IMR-90 (cell line): ENCODE measurements around the gene ARPC2. TPM values are rescaled to one million over a fixed set of nuclear protein-coding genes. Genes with fewer than 3 reads are reported as not detected.
A peak's percentile ranks its signal among the peaks of the same experiment; 100 is the strongest.

Experiments
- ATAC-seq: fragments of 200-7000 bp; cut with Tn5 transposase; 2 replicates; pipeline ENCODE4 v1.9.1; 2020; ENCODE audit warnings: low read depth, mild to moderate bottlenecking, moderate library complexity
- BruUV-seq: library from RNA; stranded (reverse); fragments of 400-500 nt; replicated peaks from 2 replicates; lab custom pipeline; 2021; lab: Mats Ljungman, UMichigan
- CTCF ChIA-PET: fragments of 300-600 bp; formaldehyde crosslinking; extraction: SDS; loops from one replicate; lab custom pipeline; 2021; ENCODE audit warnings: antibody characterized with exemption; lab: Yijun Ruan, JAX
- POLR2A ChIA-PET: fragments of 300-600 bp; sonication (Branson Sonifier 250); formaldehyde crosslinking; loops from one replicate; lab custom pipeline; 2022; ENCODE audit warnings: antibody characterized with exemption; ENCODE audit not compliant: unreplicated experiment; lab: Charles Lee
- DNase-seq: peaks from one replicate; pipeline ENCODE4 v3.0.0; 2013
- H2AFZ ChIP-seq: replicated peaks from 2 replicates; pipeline ENCODE3; 2013; ENCODE audit warnings: low read length, mild to moderate bottlenecking; ENCODE audit not compliant: poor library complexity
- H2AK5ac ChIP-seq: 2 replicates; pipeline ENCODE4 v1.6.1; 2013; ENCODE audit warnings: low read depth, low read length, inconsistent platforms
- H2AK9ac ChIP-seq: replicated peaks from 2 replicates; pipeline ENCODE3; 2013; ENCODE audit warnings: mild to moderate bottlenecking, low read depth, low read length, moderate library complexity; ENCODE audit not compliant: poor library complexity
- H2BK120ac ChIP-seq: 2 replicates; pipeline ENCODE4 v1.6.1; 2013; ENCODE audit warnings: low read depth, low read length, inconsistent platforms
- H2BK15ac ChIP-seq: 3 replicates; pipeline ENCODE4 v1.6.1; 2013; ENCODE audit warnings: low read depth, low read length, inconsistent platforms
- H2BK20ac ChIP-seq: 2 replicates; pipeline ENCODE4 v1.6.1; 2013; ENCODE audit warnings: low read depth, mild to moderate bottlenecking, inconsistent platforms, low read length, moderate library complexity
- H2BK5ac ChIP-seq: 2 replicates; pipeline ENCODE4 v1.6.1; 2013; ENCODE audit warnings: mild to moderate bottlenecking, low read depth, low read length, inconsistent platforms; ENCODE audit not compliant: poor library complexity, severe bottlenecking
- H3K14ac ChIP-seq: replicated peaks from 2 replicates; pipeline ENCODE4 v1.6.1; 2013; ENCODE audit warnings: low read depth, low read length, inconsistent platforms
- H3K18ac ChIP-seq: 2 replicates; pipeline ENCODE4 v1.6.1; 2013; ENCODE audit warnings: low read depth, low read length, control low read depth
- H3K23ac ChIP-seq: 2 replicates; pipeline ENCODE4 v1.6.1; 2013; ENCODE audit warnings: low read depth, low read length, inconsistent platforms
- H3K27ac ChIP-seq: 2 replicates; pipeline ENCODE4 v1.5.1; 2013; ENCODE audit warnings: mild to moderate bottlenecking, control low read depth, low read length; ENCODE audit not compliant: insufficient read depth
- H3K27me3 ChIP-seq: 2 replicates; pipeline ENCODE4 v1.6.1; 2013; ENCODE audit warnings: low read length; ENCODE audit not compliant: control insufficient read depth, insufficient read depth
- H3K36me3 ChIP-seq: 2 replicates; pipeline ENCODE4 v1.6.1; 2013; ENCODE audit warnings: low read length, mixed read lengths; ENCODE audit not compliant: control insufficient read depth, insufficient read depth
- H3K4ac ChIP-seq: 2 replicates; pipeline ENCODE4 v1.6.1; 2013; ENCODE audit warnings: low read depth, low read length, inconsistent platforms
- H3K4me1 ChIP-seq: 2 replicates; pipeline ENCODE4 v1.6.1; 2013; ENCODE audit warnings: low read length, mixed read lengths; ENCODE audit not compliant: control insufficient read depth, insufficient read depth
- H3K4me2 ChIP-seq: 2 replicates; pipeline ENCODE4 v1.6.1; 2013; ENCODE audit warnings: low read depth, mild to moderate bottlenecking, control low read depth, low read length, moderate library complexity
- H3K4me3 ChIP-seq: 2 replicates; pipeline ENCODE4 v1.5.1; 2013; ENCODE audit warnings: low read depth, mild to moderate bottlenecking, control low read depth, low read length, moderate library complexity; ENCODE audit not compliant: insufficient read depth
- H3K56ac ChIP-seq: 2 replicates; pipeline ENCODE4 v1.6.1; 2013; ENCODE audit warnings: low read length, inconsistent platforms; ENCODE audit not compliant: insufficient read depth; ENCODE audit errors: extremely low read depth
- H3K79me1 ChIP-seq, 2 experiments: 2 replicates each; pipeline ENCODE4 v1.6.1; 2013; ENCODE audit warnings: low read length in 2 of 2, inconsistent platforms in 1 of 2, low read depth in 1 of 2
- H3K9ac ChIP-seq: 2 replicates; pipeline ENCODE4 v1.6.1; 2013; ENCODE audit warnings: low read depth, low read length, control low read depth
- H3K9me1 ChIP-seq: 2 replicates; pipeline ENCODE4 v1.6.1; 2013; ENCODE audit warnings: low read length, inconsistent platforms; ENCODE audit not compliant: insufficient read depth
- H3K9me3 ChIP-seq: 2 replicates; pipeline ENCODE4 v1.6.1; 2013; ENCODE audit warnings: low read length; ENCODE audit not compliant: control insufficient read depth, insufficient read depth
- H4K20me1 ChIP-seq: 2 replicates; pipeline ENCODE4 v1.6.1; 2013; ENCODE audit warnings: low read length, inconsistent platforms; ENCODE audit not compliant: insufficient read depth
- H4K5ac ChIP-seq: 2 replicates; pipeline ENCODE4 v1.6.1; 2013; ENCODE audit warnings: mild to moderate bottlenecking, low read depth, low read length, control low read depth
- H4K8ac ChIP-seq, 2 experiments: 2 replicates each; pipeline ENCODE4 v1.6.1; 2013; ENCODE audit warnings: low read depth in 2 of 2, low read length in 2 of 2, control low read depth in 1 of 2, inconsistent platforms in 1 of 2
- H4K91ac ChIP-seq: 2 replicates; pipeline ENCODE4 v1.6.1; 2013; ENCODE audit warnings: low read depth, low read length, inconsistent platforms; ENCODE audit not compliant: insufficient read depth
- BHLHE40 ChIP-seq: fragments of 150-350 bp; IDR thresholded peaks from 2 replicates; pipeline ENCODE4 v1.6.1; 2016; ENCODE audit warnings: mild to moderate bottlenecking, low read depth, low read length
- CEBPB ChIP-seq: IDR thresholded peaks from 2 replicates; pipeline ENCODE4 v1.6.1; 2012; ENCODE audit warnings: low read depth, low read length, improper control_type of control experiment
- CHD1 ChIP-seq: IDR thresholded peaks from 2 replicates; pipeline ENCODE4 v1.6.1; 2012; ENCODE audit warnings: low read depth, low read length, improper control_type of control experiment
- CTCF ChIP-seq: conservative IDR thresholded peaks from 2 replicates; pipeline ENCODE4 v1.5.1; 2012; ENCODE audit warnings: mild to moderate bottlenecking, low read depth, low read length, improper control_type of control experiment
- ELK1 ChIP-seq: fragments of 150-350 bp; IDR thresholded peaks from 2 replicates; pipeline ENCODE4 v1.6.1; 2016; ENCODE audit warnings: low read depth, mild to moderate bottlenecking, low read length, moderate library complexity, borderline replicate concordance
- FOS ChIP-seq: fragments of 150-350 bp; IDR thresholded peaks from 2 replicates; pipeline ENCODE4 v1.6.1; 2016; ENCODE audit warnings: low read depth, low read length
- MAZ ChIP-seq: IDR thresholded peaks from 2 replicates; pipeline ENCODE4 v1.6.1; 2012; ENCODE audit warnings: low read depth, mild to moderate bottlenecking, low read length, improper control_type of control experiment, moderate library complexity, borderline replicate concordance
- MXI1 ChIP-seq: IDR thresholded peaks from 2 replicates; pipeline ENCODE4 v1.6.1; 2012; ENCODE audit warnings: low read depth, mild to moderate bottlenecking, low read length, moderate library complexity, borderline replicate concordance
- POLR2A ChIP-seq: IDR thresholded peaks from 2 replicates; pipeline ENCODE4 v1.6.1; 2012; ENCODE audit warnings: mild to moderate bottlenecking, low read depth, low read length
- RAD21 ChIP-seq: IDR thresholded peaks from 2 replicates; pipeline ENCODE4 v1.6.1; 2012; ENCODE audit warnings: low read length, improper control_type of control experiment
- RFX5 ChIP-seq: IDR thresholded peaks from 2 replicates; pipeline ENCODE4 v1.8.0; 2012; ENCODE audit warnings: low read depth, mild to moderate bottlenecking, low read length, moderate library complexity
- WGBS, 2 experiments: methylation state at CpG; one replicate each; pipeline versions ENCODE4 v1.1.5 to v1.1.7; 2013; ENCODE audit warnings: missing lambda C conversion rate in 2 of 2; ENCODE audit not compliant: insufficient read length in 1 of 2; ENCODE audit errors: extremely low coverage in 2 of 2; 5-methylcytosine and 5-hydroxymethylcytosine counted together
- dilution Hi-C: fragments of 300-500 bp; cut with HindIII; formaldehyde crosslinking; loops from one replicate; pipeline ENCODE4 v1.14.3; 2018; ENCODE audit warnings: low sequenced_read_pairs; ENCODE audit not compliant: unreplicated experiment
- in situ Hi-C: fragments of 300-500 bp; cut with MboI; formaldehyde crosslinking; loops from 3 replicates; pipeline ENCODE4 v1.14.3; 2019; ENCODE audit warnings: low sequenced_read_pairs, inconsistent platforms, mixed read lengths
- intact Hi-C: fragments of 100-400 bp; cut with micrococcal nuclease; formaldehyde crosslinking; loops from 2 replicates; pipeline ENCODE4 v1.10.0; 2022
- polyA plus RNA-seq, 3 experiments: library from polyadenylated mRNA; depleted of rRNA; stranded (reverse); fragments of >200 nt; gene quantifications; 2 replicates each; pipeline ENCODE4 v1.2.3, GENCODE V29; 2012; ENCODE audit warnings: low replicate concordance in 1 of 3
- total RNA-seq: library from RNA; depleted of rRNA; stranded (reverse); fragments of >200 nt; gene quantifications from 2 replicates; pipeline ENCODE4 v1.2.3, GENCODE V29; 2012
- TF ChIP-seq, protein P1 (sequence below): fragments of 150-350 bp; IDR thresholded peaks from 2 replicates; pipeline ENCODE4 v1.6.1; 2017; ENCODE audit warnings: mild to moderate bottlenecking, antibody characterized with exemption, low read length, low read depth

The ARPC2 gene
- total and polyA plus RNA-seq, 2 of the 4 experiments (the other 2 are of a cell fraction), result 561 to 635 TPM

- dilution Hi-C loops, result no loop called here
- peak within 1 kb of the TSS; percentile 94 for H3K14ac ChIP-seq
- H3K27ac ChIP-seq, result peak within 1 kb of the TSS; percentile 92
- ChIA-PET CTCF (interaction anchor here (0.6 to 1.6 kb wide), 4 partner anchors 8 to 22 kb away, joined by 3 to 4 read pairs (median 4); partner anchors contain the start of genes AAMP and PNKD), POLR2A (no interaction called here)
- H3K56ac ChIP-seq, result peak within 1 kb of the TSS; percentile 77
- ATAC-seq (peak; percentile 93), DNase-seq (peak; percentile 58)
- 5% methylated on average over 11 of the region's 63 CpGs; no CpG with 5 or more reads in 1 of the 2 experiments for whole genome bisulfite sequencing, 2 experiments
- peaks cover 9% of the 10 kb centered on the region; the same call in 1 of the 2 replicates for H4K20me1 ChIP-seq
- peak within 1 kb of the TSS; percentile 86 for H3K9ac ChIP-seq
- no peaks in the 10 kb centered on the region for H3K27me3 ChIP-seq
- H3K4ac ChIP-seq, result peak within 1 kb of the TSS; percentile 92
- H2AK9ac ChIP-seq, result peak within 1 kb of the TSS; percentile 98
- H3K79me1 ChIP-seq, result peaks cover 15 to 41% of the 10 kb centered on the region in 2 experiments; a peak in 3 of 4 replicates
- no peaks in the 10 kb centered on the region for H3K9me3 ChIP-seq
- intact Hi-C loops, result loop anchor here (2.0 to 5.0 kb wide), 2 partner anchors 104 to 355 kb away; no protein-coding TSS in a partner anchor
- H3K4me1 ChIP-seq, result peaks cover 20% of the 10 kb centered on the region
- BruUV-seq, result no TSS peak
- peak within 1 kb of the TSS; percentile 35 to 93 for H4K8ac ChIP-seq
- H3K4me2 ChIP-seq, result peak within 1 kb of the TSS; percentile 97
- no peaks in the 10 kb centered on the region for H3K36me3 ChIP-seq
- peak within 1 kb of the TSS; percentile 96 for H4K5ac ChIP-seq
- peak within 1 kb of the TSS; percentile 66 for H3K23ac ChIP-seq
- H2BK120ac ChIP-seq, result peak within 1 kb of the TSS; percentile 51; the same call in 1 of the 2 replicates
- H4K91ac ChIP-seq, result peak within 1 kb of the TSS; percentile 75
- peak within 1 kb of the TSS; percentile 65 for H2AK5ac ChIP-seq
- in situ Hi-C loops, result no loop called here
- peak within 1 kb of the TSS; percentile 70 for H3K18ac ChIP-seq
- H2BK5ac ChIP-seq, result peak within 1 kb of the TSS; percentile 80
- H2BK15ac ChIP-seq, result peak within 1 kb of the TSS; percentile 63; the same call in 1 of the 3 replicates
- H2AFZ ChIP-seq, result peak within 1 kb of the TSS; percentile 80
- H2BK20ac ChIP-seq, result 0 out of 2 replicates have a peak within 1 kb of the TSS, but pooled peaks have one; percentile 6
- H3K9me1 ChIP-seq, result peaks cover 18% of the 10 kb centered on the region
- peak within 1 kb of the TSS; percentile 86 for H3K4me3 ChIP-seq
- no peak for TF ChIP-seq ELK1
- 0 out of 2 replicates have a peak, but pooled peaks have one; percentile 6 for TF ChIP-seq RFX5
- TF ChIP-seq POLR2A, result peak; percentile 42; the same call in 1 of the 2 replicates
- peak; percentile 80; the same call in 1 of the 2 replicates for TF ChIP-seq MXI1
- TF ChIP-seq MAZ, result peak; percentile 87
- TF ChIP-seq CHD1, result no peak
- TF ChIP-seq, protein P1, sequence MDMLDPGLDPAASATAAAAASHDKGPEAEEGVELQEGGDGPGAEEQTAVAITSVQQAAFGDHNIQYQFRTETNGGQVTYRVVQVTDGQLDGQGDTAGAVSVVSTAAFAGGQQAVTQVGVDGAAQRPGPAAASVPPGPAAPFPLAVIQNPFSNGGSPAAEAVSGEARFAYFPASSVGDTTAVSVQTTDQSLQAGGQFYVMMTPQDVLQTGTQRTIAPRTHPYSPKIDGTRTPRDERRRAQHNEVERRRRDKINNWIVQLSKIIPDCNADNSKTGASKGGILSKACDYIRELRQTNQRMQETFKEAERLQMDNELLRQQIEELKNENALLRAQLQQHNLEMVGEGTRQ, result peak; percentile 26
- no peak for TF ChIP-seq FOS
- peak; percentile 80 for TF ChIP-seq CEBPB
- TF ChIP-seq BHLHE40, result no peak
- TF ChIP-seq RAD21, result peak; percentile 60
- TF ChIP-seq CTCF, result peak; percentile 93
These were observed 75.3 kb downstream of the ARPC2 start, which contains the start of gene TMBIM1 for GRCh38 chr2:218292048-218293014. TSS of gene TMBIM1 (minus strand) at chr2:218292503. CDS start at chr2:218282141, 10,362 bp downstream.
